H1 (cell line): ENCODE data around the gene DENND4A. TPM values are rescaled to one million over a fixed set of nuclear protein-coding genes. Genes with fewer than 3 reads are reported as not detected.

Source experiments
- CTCF ChIA-PET: fragments of 300-600 bp; sonication (Branson Sonifier 250); formaldehyde crosslinking; loops from one replicate; lab custom pipeline; 2021; ENCODE audit not compliant: partially characterized antibody; lab: Charles Lee
- POLR2A ChIA-PET: fragments of 300-600 bp; sonication (Branson Sonifier 250); formaldehyde crosslinking; loops from one replicate; lab custom pipeline; 2021; ENCODE audit warnings: inconsistent platforms; ENCODE audit not compliant: partially characterized antibody; lab: Charles Lee
- DNase-seq, 2 experiments: peaks; one replicate each; pipeline versions ENCODE4 v3.0.0 to v3.0.0-alpha.2; 2010 to 2022; ENCODE audit warnings: low spot score in 2 of 2, low read depth in 1 of 2, mixed read lengths in 1 of 2
- FAIRE-seq: peaks from 2 replicates; lab custom pipeline; 2011; peaks lifted over from hg19 to GRCh38; lab: Jason Lieb, UNC
- H2AFZ ChIP-seq: 2 replicates; pipeline ENCODE4 v1.8.1; 2012; ENCODE audit warnings: low read length, inconsistent platforms
- H2AK5ac ChIP-seq: 2 replicates; pipeline ENCODE4 v1.6.1; 2013; ENCODE audit warnings: low read depth, low read length
- H2BK120ac ChIP-seq: replicated peaks from 2 replicates; pipeline ENCODE3; 2013; ENCODE audit warnings: low read depth, low read length, inconsistent platforms
- H2BK12ac ChIP-seq: 2 replicates; pipeline ENCODE4 v1.6.1; 2013; ENCODE audit warnings: low read depth, low read length
- H2BK15ac ChIP-seq: 2 replicates; pipeline ENCODE4 v1.6.1; 2013; ENCODE audit warnings: low read length
- H2BK20ac ChIP-seq: 2 replicates; pipeline ENCODE4 v1.6.1; 2013; ENCODE audit warnings: low read length
- H2BK5ac ChIP-seq: 2 replicates; pipeline ENCODE4 v1.6.1; 2013; ENCODE audit warnings: low read depth, low read length
- H3K14ac ChIP-seq: 2 replicates; pipeline ENCODE4 v1.6.1; 2013; ENCODE audit warnings: inconsistent platforms; ENCODE audit not compliant: insufficient read length
- H3K18ac ChIP-seq: 2 replicates; pipeline ENCODE4 v1.6.1; 2013; ENCODE audit warnings: low read length; ENCODE audit errors: extremely low read depth
- H3K23ac ChIP-seq: 2 replicates; pipeline ENCODE4 v1.6.1; 2013; ENCODE audit warnings: inconsistent platforms; ENCODE audit not compliant: insufficient read length
- H3K23me2 ChIP-seq: 2 replicates; pipeline ENCODE4 v1.6.1; 2013; ENCODE audit warnings: low read depth, low read length
- H3K27ac ChIP-seq: 2 replicates; pipeline ENCODE4 v1.6.1; 2011; ENCODE audit warnings: low read depth, low read length, inconsistent platforms
- H3K27me3 ChIP-seq, 4 experiments: replicated peaks in 1 of 4; 1 replicate in 1 of 4; 2 replicates in 3 of 4; pipeline versions ENCODE4 v1.6.1 to v1.8.1; 2011 to 2013; ENCODE audit warnings: low read length in 3 of 4, mild to moderate bottlenecking in 3 of 4, inconsistent platforms in 2 of 4, mixed read lengths in 2 of 4, moderate library complexity in 1 of 4; ENCODE audit not compliant: control insufficient read depth in 3 of 4, insufficient read depth in 3 of 4; ENCODE audit errors: extremely low read depth in 1 of 4
- H3K36me3 ChIP-seq, 4 experiments: 2 replicates each; pipeline versions ENCODE4 v1.6.1 to v1.8.1; 2011 to 2013; ENCODE audit warnings: mild to moderate bottlenecking in 4 of 4, low read length in 3 of 4, moderate library complexity in 2 of 4, control low read depth in 1 of 4, inconsistent platforms in 1 of 4; ENCODE audit not compliant: insufficient read depth in 4 of 4, control insufficient read depth in 2 of 4
- H3K4ac ChIP-seq: replicated peaks from 2 replicates; pipeline ENCODE3; 2013; ENCODE audit warnings: low read length, low read depth, mixed read lengths, inconsistent platforms; ENCODE audit not compliant: insufficient read length
- H3K4me1 ChIP-seq, 4 experiments: replicated peaks in 1 of 4; 1 replicate in 1 of 4; 2 replicates in 3 of 4; pipeline versions ENCODE4 v1.6.1 to v1.8.1; 2011 to 2013; ENCODE audit warnings: low read length in 3 of 4, inconsistent platforms in 2 of 4, mixed read lengths in 1 of 4; ENCODE audit not compliant: insufficient read depth in 4 of 4, control insufficient read depth in 3 of 4
- H3K4me2 ChIP-seq, 2 experiments: 2 replicates each; pipeline versions ENCODE4 v1.6.1 to v1.8.1; 2011 to 2013; ENCODE audit warnings: low read depth in 2 of 2, low read length in 2 of 2, control low read depth in 1 of 2, inconsistent platforms in 1 of 2, mild to moderate bottlenecking in 1 of 2; ENCODE audit not compliant: insufficient read depth in 1 of 2
- H3K4me3 ChIP-seq, 4 experiments: fragments of 200-600, 300-600 bp in 1 of 4; sonication (generic), shearing (Covaris generic), sonication (Bioruptor Twin) in 1 of 4; 2 replicates each; pipeline versions ENCODE4 v1.5.1 to v1.8.1; 2011 to 2016; ENCODE audit warnings: low read length in 4 of 4, low read depth in 3 of 4, control low read depth in 2 of 4, inconsistent platforms in 2 of 4, mild to moderate bottlenecking in 2 of 4, mixed read lengths in 1 of 4, moderate library complexity in 1 of 4; ENCODE audit not compliant: insufficient read depth in 2 of 4; ENCODE audit errors: extremely low read depth in 1 of 4
- H3K56ac ChIP-seq: replicated peaks from 2 replicates; pipeline ENCODE3; 2013; ENCODE audit warnings: low read depth, mild to moderate bottlenecking, mixed read lengths, low read length, inconsistent platforms; ENCODE audit not compliant: insufficient read length
- H3K79me1 ChIP-seq: 2 replicates; pipeline ENCODE4 v1.6.1; 2013; ENCODE audit warnings: low read depth, low read length, control low read depth
- H3K79me2 ChIP-seq, 2 experiments: 2 replicates each; pipeline versions ENCODE4 v1.6.1 to v1.8.1; 2012 to 2013; ENCODE audit warnings: low read length in 2 of 2, mild to moderate bottlenecking in 2 of 2, inconsistent platforms in 1 of 2; ENCODE audit not compliant: insufficient read depth in 2 of 2, control insufficient read depth in 1 of 2
- H3K9ac ChIP-seq, 4 experiments: replicated peaks in 1 of 4; 1 replicate in 1 of 4; 2 replicates in 3 of 4; pipeline versions ENCODE4 v1.6.1 to v1.8.1; 2011 to 2013; ENCODE audit warnings: low read depth in 3 of 4, low read length in 3 of 4, control low read depth in 2 of 4, mild to moderate bottlenecking in 2 of 4, moderate library complexity in 2 of 4, inconsistent platforms in 1 of 4; ENCODE audit errors: extremely low read depth in 1 of 4
- H3K9me3 ChIP-seq, 2 experiments: 2 replicates each; pipeline versions ENCODE4 v1.6.1 to v1.8.1; 2012 to 2013; ENCODE audit warnings: mild to moderate bottlenecking in 2 of 2, moderate library complexity in 2 of 2, control low read depth in 1 of 2, inconsistent platforms in 1 of 2, low read depth in 1 of 2, low read length in 1 of 2, mixed read lengths in 1 of 2; ENCODE audit not compliant: insufficient read depth in 2 of 2
- H4K20me1 ChIP-seq, 2 experiments: replicated peaks in 1 of 2; 2 replicates each; pipeline versions ENCODE3 to v1.8.1; 2011 to 2013; ENCODE audit warnings: inconsistent platforms in 2 of 2, low read length in 2 of 2, mild to moderate bottlenecking in 1 of 2; ENCODE audit not compliant: insufficient read depth in 2 of 2, control insufficient read depth in 1 of 2
- H4K5ac ChIP-seq: 2 replicates; pipeline ENCODE4 v1.6.1; 2013; ENCODE audit warnings: low read length, low read depth, mixed read lengths, inconsistent platforms; ENCODE audit not compliant: insufficient read length
- H4K8ac ChIP-seq: 2 replicates; pipeline ENCODE4 v1.8.0; 2013; ENCODE audit warnings: mild to moderate bottlenecking, moderate library complexity, low read length, inconsistent platforms; ENCODE audit not compliant: insufficient read depth; ENCODE audit errors: extremely low read depth
- H4K91ac ChIP-seq: replicated peaks from 2 replicates; pipeline ENCODE3; 2013; ENCODE audit warnings: low read length, mixed read lengths, inconsistent platforms; ENCODE audit not compliant: insufficient read length
- BRCA1 ChIP-seq: IDR thresholded peaks from 2 replicates; pipeline ENCODE4 v1.6.1; 2012; ENCODE audit warnings: low read depth, low read length, improper control_type of control experiment
- KDM1A ChIP-seq: fragments of 200-600, 300-600 bp; sonication (generic); IDR thresholded peaks from 2 replicates; pipeline ENCODE4 v1.7.1; 2016; ENCODE audit warnings: mild to moderate bottlenecking, low read length, borderline replicate concordance
- MAFK ChIP-seq: IDR thresholded peaks from 2 replicates; pipeline ENCODE4 v1.6.1; 2012; ENCODE audit warnings: low read depth, mild to moderate bottlenecking, improper control_type of control experiment, low read length
- WGBS, 2 experiments: shearing (Covaris generic) in 1 of 2; methylation state at CpG; one replicate each; pipeline versions ENCODE4 v1.1.6 to v1.1.7; 2013 to 2015; ENCODE audit warnings: low lambda C conversion rate in 2 of 2, mixed read lengths in 2 of 2, inconsistent platforms in 1 of 2, low coverage in 1 of 2, missing lambda C conversion rate in 1 of 2; ENCODE audit not compliant: insufficient replicate concordance in 2 of 2, insufficient coverage in 1 of 2, insufficient read length in 1 of 2; ENCODE audit errors: extremely low coverage in 1 of 2, missing lambda C conversion rate in 1 of 2; 5-methylcytosine and 5-hydroxymethylcytosine counted together
- polyA plus RNA-seq, 7 experiments: library from polyadenylated mRNA; depleted of rRNA in 3 of 7; stranded (reverse) in 5 of 7; unstranded in 2 of 7; fragments of >200 nt in 5 of 7; fragments of 200-250 nt in 2 of 7; gene quantifications; 1 replicate in 5 of 7; 2 replicates in 1 of 7; 4 replicates in 1 of 7; pipeline versions ENCODE4 v1.2.1 to v1.2.3, GENCODE V29; 2011 to 2013; ENCODE audit warnings: missing spikeins in 2 of 7, mixed read lengths in 2 of 7
- total RNA-seq: library from RNA; stranded (reverse); fragmentation: NEBNext Ultra II Directional; extraction: Animal tissue kit (Norgen Biotek cat#: 25700); gene quantifications from 2 replicates; pipeline ENCODE4 v1.2.1, GENCODE V29; 2021

DENND4A gene
- total and polyA plus RNA-seq, 2 of the 8 experiments (the other 6 are each of a cell fraction or from before 2014, with no cell fraction given) = 1.3 to 4.7 TPM

GRCh38 chr15:65611888-65612615 lies 180.0 kb downstream of the DENND4A start:
- Histone ChIP-seq H3K56ac (no peak overlapping the region), H3K79me1 (0 out of 2 replicates have a peak, but pooled peaks cover 4% of the 10 kb centered on the region), H3K4ac (peak overlapping the region; percentile 94), H2BK120ac (peak overlapping the region; percentile 76), H4K91ac (peak overlapping the region; percentile 86), H2AK5ac (no peak overlapping the region), H3K27ac (peak overlapping the region; percentile 85), H4K20me1 (peaks cover 0 to 2% of the 10 kb centered on the region in 2 experiments), H3K9ac (peak overlapping the region; percentile 9 to 70 (median 64); a peak in 6 of 7 replicates), H4K5ac (peak overlapping the region; percentile 41), H4K8ac (peak overlapping the region; percentile 53; the same call in 1 of the 2 replicates), H3K23ac (no peak overlapping the region), H3K79me2 (peaks cover 7 to 31% of the 10 kb centered on the region in 2 experiments), H2BK5ac (peak overlapping the region; percentile 96), H2BK15ac (peak overlapping the region; percentile 84; the same call in 1 of the 2 replicates), H3K27me3 (no peaks in the 10 kb centered on the region), H2BK12ac (peak overlapping the region; percentile 61; the same call in 1 of the 2 replicates), H2AFZ (peak overlapping the region; percentile 47; the same call in 1 of the 2 replicates), H3K36me3 (no peaks in the 10 kb centered on the region), H3K23me2 (peaks cover 4% of the 10 kb centered on the region; the same call in 1 of the 2 replicates), H3K9me3 (no peaks in the 10 kb centered on the region), H3K18ac (no peak overlapping the region; the same call in 1 of the 2 replicates), H3K4me2 (peak overlapping the region; percentile 71 to 91), H3K4me1 (peaks cover 6 to 8% (median 8%) of the 10 kb centered on the region in 4 experiments; a peak in 6 of 7 replicates), H2BK20ac (no peak overlapping the region), H3K4me3 (peak overlapping the region; percentile 43 to 98 (median 93)), H3K14ac (no peak overlapping the region)
- DNase-seq = no peak
- FAIRE-seq = no peak
- 89% methylated on average over 5 of the region's 5 CpGs; no CpG with 5 or more reads in 1 of the 2 experiments for WGBS, 2 experiments
- CTCF ChIA-PET = interaction anchor here (0.6 to 2.0 kb wide), 8 partner anchors 14 to 638 kb away, joined by 3 to 8 read pairs (median 4); no protein-coding TSS in a partner anchor
- POLR2A ChIA-PET = interaction anchor here (0.8 to 3.2 kb wide), 11 partner anchors 10 to 258 kb away, joined by 3 to 25 read pairs (median 7); partner anchors contain the start of genes RAB11A and SLC24A1
- TF ChIP-seq BRCA1 = no peak
- no peak for TF ChIP-seq MAFK
- TF ChIP-seq KDM1A = no peak
